ENCODE results near the gene MACROD2.

GRCh38 chr20:14488212-14488611 lies 492.9 kb downstream of the MACROD2 start:
- no peak for TF ChIP-seq YY1 (IDR thresholded peaks at IDR 0.05; ENCODE audit: insufficient read depth, insufficient read length)
- TF ChIP-seq SUZ12 (IDR thresholded peaks at IDR 0.05; ENCODE audit: extremely low read depth, insufficient read depth, insufficient read length) = no peak
